HG02610 (cell line): ENCODE results near the gene COLGALT1.
"Not testable (repeated sequence)": the region's sequence is repeated elsewhere in the genome, so short reads cannot be mapped to it uniquely, and the experiment has no call there.

ENCODE experiments used
- ATAC-seq: cut with Tn5 transposase; IDR thresholded peaks from one replicate; pipeline ENCODE4 v1.9.1; 2021; ENCODE audit warnings: mild to moderate bottlenecking, moderate library complexity; ENCODE audit not compliant: unreplicated experiment

The COLGALT1 gene

DNA sequence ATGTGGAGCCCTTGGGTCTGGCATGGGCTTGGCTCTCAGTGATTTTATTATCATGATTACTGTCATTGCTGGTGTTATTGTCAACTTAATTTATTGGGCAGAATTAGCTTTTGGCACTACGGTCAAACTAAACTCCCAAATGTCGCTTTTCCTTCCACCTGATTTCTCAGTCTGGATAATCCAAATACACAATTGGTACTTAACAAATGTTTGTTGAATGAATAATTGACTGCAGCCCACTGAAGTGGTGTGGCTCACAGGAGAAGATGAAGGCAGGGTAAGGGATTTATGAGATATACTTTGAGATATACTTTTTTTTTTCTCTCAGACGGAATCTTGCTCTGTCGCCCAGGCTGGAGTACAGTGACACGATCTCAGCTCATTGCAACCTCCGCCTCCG is 1.5 kb downstream of the COLGALT1 start:
- no peak for ATAC-seq

DNA sequence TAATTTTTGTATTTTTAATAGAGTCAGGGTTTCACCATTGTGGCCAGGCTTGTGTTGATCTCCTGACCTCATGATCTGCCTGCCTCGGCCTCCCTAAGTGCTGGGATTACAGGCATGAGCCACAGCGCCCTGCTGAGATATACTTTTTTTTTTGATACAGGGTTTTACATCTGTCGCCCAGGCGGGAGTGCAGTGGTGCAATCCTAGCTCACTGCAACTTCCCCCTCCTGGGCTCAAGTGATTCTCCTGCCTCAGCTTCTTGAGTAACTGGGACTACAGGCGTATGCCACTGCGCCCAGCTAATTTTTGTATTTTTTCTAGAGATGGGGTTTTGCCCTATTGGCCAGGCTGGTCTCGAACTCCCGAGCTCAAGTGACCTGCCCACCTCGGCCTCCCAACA is 2.0 kb downstream of the COLGALT1 start:
- ATAC-seq = no peak

DNA sequence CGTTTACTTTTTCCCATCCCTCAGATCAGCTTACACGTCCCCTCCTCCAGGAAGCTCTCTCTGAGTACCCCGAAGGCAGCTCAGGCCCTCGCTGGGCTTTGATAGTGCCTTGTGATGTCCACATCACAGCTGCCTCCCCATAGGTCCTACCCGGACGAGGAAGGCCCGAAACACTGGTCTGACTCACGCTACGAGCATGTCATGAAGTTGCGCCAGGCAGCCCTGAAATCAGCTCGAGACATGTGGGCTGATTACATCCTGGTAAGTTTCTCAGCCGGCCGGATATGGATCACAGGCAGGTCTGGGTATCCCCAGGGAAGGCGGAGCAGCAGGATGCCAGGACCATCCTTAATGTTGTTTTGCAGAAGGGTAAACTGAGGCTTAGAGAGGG is 4.8 kb downstream of the COLGALT1 start:
- no peak for ATAC-seq

DNA sequence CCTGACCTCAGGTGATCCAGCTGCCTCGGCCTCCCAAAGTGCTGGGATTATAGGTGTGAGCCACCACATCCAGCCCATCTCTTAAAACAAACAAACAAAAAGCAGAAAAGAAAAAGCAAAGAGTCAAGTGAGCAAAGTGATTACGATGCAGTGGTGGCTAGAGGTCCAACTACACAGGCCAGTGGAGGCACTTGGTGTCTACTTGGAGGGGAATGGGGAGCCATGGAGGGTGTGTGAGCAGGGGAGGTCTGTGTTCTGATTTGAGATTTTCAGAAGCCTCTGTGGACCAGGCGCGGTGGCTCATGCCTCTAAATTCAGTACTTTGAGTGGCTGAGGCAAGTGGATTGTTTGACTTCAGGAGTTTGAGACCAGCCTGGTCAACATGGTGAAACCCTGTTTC is 6.6 kb downstream of the COLGALT1 start:
- no peak for ATAC-seq

DNA sequence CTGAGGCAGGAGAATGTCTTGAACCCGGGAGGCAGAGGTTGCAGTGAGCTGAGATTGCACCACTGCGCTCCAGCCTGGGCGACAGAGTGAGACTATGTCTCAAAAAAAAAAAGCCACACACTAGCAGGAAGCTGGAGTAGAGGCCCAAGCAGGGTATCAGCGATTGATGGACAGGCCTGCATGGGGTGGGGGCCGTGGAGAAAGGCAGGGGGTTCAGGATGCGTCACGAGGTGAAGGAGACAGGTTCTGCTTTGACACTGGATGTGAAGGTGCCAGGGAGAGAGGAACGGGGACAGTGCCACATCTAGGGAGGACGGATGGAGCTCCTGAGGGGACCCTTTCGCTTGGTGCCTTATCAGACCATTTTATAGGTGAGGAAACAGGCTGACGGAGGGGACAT is 7.1 kb downstream of the COLGALT1 start:
- ATAC-seq = no peak

DNA sequence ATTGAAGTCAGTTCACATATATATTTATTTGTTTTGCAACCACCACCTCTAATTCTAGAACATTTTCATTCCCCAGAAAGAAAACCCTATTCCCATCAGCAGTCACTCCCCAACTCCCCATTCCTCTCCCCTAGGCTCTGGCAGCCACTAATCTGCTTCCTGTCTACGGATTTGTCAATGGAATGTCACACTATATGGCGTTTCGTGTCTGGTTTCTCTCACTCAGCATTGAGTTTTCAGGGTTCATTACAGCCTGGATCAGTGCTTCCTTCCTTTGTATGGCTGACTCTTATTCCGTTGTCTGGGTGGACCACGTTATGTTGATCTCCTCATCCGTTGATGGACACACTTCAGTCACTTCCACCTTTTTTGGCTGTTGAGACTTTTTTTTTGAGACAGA is 9.3 kb downstream of the COLGALT1 start:
- no peak for ATAC-seq

DNA sequence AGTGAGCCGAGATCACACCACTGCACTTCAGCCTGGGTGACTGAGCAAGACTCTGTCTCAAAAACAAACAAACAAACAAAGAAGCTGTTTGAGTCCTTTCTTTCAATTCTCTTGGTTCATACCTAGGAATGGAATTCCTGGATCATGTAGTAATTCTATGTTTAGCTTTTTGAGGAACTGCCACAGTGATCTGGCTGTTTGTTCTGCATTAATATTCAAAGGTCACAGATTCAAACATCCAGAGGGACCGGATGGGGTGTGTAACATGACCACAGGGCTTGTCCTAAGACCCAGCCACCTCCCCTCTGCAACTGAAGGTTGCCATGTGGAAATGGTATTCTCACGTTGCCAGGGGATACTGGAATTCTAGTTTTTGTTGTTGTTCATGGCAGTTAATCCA is 10.2 kb downstream of the COLGALT1 start:
- no peak for ATAC-seq

DNA sequence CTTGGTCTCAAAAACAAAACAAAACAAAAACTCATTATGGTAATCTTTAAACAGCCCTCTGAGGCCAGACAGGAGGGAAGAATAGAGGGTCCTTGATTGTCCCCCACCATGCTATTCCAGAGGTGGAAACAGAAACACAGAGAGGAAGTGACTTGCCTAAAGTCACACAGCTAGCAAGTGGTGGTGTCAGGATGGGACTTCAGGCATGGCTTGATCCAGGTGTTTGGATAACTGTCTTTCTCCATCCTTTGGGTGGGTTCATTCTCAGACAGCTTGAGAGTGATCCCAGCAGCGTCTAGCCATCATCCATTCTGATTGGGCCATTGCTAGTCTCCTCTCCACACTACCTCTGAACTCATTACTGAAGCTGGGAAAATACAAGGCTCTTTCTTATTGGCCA is 12.5 kb downstream of the COLGALT1 start:
- ATAC-seq = no peak

DNA sequence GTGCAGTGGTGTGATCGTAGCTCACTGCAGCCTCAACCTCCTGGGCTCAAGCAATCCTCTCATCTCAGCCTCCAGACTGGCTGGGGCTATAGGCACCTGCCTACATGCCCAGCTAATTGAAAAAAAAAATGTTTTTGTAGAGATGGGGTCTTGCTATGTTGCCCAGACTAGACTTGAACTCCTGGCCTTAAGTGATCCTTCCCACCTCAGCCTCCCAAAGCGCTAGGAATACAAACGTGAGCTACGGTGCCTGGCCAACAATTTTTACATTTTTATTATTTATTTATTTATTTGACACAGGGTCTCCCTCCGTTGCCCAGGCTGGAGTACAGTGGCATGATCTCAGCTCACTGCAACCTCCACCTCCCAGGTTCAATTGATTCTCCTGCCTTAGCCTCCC is 14.8 kb downstream of the COLGALT1 start:
- not testable (repeated sequence) for ATAC-seq

DNA sequence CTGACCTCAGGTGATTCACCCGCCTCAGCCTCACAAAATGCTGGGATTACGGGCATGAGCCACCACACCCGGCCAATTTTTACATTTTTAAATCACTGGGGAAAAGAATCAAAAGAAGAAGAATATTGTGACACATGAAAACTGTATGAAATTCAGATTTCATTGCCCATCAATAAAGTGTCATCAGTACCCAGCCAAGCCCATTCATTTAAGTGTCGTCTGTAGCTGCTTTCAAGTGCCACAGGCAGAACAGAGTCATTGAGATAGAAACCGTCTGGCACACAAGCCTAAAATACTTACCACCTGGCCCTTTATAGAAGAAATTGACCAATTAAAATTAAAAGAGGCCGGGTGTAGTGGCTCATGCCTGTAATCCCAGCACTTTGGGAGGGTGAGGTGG is 15.3 kb downstream of the COLGALT1 start:
- ATAC-seq = no peak

DNA sequence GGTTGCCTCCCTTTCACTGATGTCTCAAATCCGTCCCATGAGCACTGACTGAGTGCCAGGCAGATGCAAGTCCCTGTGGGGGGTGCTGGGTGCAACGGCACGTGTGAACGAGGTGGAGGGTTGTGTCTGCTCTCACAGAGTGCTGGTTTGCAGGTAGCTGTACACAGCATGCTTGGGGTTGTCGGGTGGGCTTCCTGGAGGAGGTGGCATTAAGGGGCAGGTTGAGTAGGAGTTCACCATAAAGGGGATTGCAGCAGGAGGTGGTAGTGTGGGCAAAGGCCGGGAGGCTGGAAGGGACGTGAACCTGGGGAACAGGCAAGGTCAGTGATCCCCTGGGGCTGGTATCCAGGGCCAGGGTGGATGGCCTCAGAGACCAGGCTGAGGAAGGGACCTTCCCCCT is 17.2 kb downstream of the COLGALT1 start:
- no peak for ATAC-seq

DNA sequence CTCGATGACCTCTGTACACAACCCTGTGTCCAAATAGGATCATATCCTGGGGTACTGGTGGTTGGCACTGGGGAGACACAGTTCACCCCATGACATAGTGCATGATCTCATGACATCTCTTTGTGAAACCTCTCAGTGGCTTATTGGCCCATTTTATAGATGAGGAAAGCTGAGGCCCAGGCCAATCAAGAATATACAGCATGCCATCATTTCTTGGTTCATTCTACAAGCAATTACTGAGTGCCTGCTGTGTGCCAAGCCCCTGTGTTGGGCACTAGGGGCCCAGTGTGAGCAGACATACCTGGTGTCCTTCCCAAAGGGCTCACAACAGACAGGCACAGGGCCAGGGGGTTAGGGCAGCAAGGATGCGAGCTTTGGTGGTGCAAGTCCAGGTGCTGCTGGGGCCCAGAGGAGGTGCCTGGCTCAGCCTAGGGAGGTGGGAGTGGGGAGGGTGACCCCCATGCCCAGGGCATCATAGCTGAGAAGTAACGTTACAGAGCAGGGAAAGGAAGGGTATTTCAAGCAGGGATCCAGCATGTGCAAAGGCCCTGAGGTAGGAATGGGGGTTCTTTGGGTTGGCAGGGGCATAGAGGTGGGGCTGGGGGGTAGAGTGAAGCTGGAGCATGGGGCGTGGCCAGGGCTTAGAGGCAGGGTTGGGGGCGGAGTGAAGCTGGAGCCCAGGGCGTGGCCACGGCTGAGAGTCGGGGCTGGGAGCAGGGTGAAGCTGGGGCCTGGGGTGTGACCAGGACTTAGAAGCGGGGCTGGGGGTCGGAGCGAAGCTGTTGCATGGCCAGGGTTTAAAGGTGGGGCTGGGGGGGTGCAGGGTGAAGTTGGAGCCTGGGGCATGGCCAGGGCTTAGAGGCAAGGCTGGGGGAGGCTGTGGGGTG is 20.7 kb downstream of the COLGALT1 start:
- ATAC-seq = no peak

DNA sequence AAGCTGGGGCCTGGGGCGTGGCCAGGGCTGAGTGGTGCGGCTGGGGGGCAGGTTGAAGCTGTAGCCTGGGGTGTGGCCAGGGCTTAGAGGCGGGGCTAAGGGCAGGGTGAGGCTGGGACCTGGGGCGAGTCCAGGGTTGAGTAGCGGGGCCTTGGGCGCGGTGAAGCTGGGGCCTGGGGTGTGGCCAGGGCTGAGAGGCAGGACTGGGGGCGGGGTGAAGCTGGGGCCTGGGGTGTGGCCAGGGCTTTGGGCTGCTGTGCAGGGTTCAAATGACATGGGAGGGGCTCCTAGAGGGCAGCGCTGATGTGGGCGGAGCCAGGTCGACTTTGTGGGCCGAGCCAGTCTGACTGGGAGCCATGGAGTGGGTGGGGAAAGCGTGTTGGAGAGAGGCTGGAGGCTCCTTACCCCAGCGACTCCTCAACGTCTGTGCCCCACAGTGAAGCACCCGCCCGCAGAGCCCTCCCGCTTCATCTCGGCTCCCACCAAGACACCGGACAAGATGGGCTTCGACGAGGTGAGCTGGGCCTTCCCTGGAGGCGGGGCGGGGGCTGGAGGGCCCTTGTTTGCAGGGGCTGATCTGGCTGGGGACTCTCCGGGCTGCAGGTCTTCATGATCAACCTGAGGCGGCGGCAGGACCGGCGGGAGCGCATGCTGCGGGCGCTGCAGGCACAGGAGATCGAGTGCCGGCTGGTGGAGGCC is 21.5 kb downstream of the COLGALT1 start:
- no peak for ATAC-seq

DNA sequence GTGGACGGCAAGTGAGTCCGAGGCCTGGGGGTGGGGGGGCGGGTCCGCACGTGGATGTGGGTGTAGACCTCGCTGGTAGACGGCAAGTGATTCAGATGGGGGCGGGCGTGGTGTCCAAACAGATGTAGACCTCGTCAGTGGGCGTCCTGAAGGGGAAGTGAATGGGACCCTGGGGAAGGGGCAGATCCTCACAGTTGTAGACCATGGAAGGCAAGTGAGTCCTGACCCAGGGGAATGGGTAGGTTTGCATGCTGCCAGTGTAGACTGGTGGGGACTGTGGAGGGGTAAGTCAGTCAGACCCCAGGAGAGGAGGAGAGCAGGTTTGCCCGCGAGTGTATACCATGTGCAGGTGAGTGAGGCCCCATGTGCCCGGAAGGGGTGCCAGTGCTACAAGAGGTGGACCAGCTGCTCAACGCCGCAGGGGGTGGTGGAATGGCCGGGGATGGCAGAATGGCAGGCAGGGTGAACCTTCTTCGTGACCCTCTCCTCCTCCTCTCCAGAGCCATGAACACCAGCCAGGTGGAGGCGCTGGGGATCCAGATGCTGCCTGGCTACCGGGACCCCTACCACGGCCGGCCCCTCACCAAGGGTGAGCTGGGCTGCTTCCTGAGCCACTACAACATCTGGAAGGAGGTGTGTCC is 22.1 kb downstream of the COLGALT1 start:
- no peak for ATAC-seq

DNA sequence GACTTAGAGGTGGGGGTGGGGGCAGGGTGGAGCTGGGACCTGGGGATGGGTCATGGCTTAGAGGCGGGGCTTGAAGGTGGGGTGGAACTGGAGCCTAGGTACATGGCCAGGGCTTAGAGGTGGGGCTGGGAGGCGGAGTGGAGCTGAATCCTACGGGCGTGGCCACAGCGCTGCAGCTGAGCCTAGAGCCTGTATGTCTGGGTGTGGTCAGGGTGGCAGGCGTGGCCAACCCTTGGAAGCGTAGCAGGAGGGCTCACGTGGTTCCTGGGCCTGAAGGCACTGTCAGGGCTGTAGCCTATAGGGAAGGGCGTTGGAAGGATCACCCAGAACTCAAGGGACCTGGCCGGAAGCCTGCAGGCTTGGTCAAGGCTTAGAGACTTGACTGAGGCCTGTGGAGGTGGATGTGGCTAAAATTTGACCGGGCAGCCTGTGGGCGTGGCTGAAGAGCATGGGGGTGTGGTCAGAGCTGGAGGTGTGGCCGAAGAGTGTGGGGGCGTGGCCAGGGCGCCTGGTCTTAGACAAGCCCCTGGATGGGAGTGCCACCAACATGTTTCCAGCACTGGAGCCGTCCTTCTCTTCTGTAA is 24.3 kb downstream of the COLGALT1 start:
- ATAC-seq = no peak

DNA sequence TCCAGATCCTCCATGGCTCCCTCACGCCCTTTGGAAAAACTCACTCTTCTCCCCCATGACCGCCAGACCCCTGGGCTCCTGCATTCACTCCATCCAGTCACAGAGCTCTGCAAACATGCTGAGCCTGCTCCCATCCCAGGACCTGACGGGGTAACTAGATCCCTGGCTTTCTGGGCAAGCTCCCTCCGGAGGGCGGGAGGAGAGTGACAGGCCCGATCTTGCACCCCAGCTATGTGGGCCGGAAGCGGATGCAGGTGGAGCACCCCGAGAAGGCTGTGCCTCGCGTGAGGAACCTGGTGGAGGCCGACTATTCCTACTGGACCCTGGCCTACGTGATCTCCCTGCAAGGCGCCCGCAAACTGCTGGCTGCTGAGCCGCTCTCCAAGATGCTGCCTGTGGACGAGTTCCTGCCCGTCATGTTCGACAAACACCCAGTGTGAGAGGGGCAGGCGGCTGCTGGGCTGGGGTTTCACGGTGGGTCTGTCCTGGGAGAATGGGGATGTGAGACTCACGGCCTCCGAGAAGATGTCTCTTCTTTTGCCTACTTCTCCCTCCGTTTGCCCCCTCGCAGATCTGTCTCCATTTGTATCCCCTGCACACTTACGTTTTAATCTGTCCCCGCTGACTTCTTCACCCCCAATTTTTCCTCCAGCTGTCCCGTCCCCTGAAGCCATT is 25.2 kb downstream of the COLGALT1 start:
- no peak for ATAC-seq

DNA sequence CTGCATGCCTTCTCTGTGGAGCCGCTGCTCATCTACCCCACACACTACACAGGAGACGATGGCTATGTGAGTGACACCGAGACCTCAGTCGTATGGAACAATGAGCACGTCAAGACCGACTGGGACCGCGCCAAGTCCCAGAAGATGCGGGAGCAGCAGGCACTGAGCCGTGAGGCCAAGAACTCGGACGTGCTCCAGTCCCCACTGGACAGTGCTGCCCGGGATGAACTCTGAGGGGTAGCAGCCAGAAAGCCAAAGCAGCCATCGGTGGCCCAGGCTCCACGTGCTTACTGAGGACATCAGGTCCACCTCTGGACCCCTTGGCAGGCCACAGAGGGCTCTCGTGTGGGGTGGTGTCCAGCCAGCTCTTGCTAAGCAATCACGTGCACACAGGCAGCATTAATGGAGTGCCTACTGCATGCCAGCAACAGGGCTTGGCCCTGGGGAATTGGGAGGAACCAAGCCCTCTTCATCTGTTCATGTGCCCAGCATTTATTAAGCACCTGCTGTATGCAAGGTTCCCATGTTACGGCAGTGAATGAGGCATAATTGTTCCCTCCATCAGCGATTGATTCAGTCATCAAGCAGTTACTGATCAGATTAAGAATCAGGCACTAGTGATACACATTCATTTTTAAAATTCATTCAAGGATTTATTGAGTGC is 25.9 kb downstream of the COLGALT1 start:
- no peak for ATAC-seq

DNA sequence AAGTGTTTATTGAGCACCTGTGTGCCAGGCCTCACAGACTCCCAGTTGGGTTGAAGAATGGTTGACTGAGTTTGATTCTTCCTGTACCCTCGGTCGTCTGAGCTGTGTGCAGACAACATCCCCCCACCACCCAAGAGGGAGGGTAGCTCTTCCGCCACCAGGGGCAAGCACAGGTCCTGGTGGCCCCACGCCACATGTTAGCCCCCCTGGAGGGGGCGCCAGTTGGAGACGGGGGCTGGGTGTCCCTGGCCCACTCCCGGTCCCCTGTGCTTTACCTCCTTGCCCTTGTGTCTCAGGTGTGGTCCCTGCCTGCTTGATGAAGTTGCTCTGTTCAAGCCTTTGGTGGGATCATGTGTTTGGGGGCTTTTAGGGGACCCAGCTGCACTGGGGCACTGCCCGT is 27.2 kb downstream of the COLGALT1 start:
- no peak for ATAC-seq

DNA sequence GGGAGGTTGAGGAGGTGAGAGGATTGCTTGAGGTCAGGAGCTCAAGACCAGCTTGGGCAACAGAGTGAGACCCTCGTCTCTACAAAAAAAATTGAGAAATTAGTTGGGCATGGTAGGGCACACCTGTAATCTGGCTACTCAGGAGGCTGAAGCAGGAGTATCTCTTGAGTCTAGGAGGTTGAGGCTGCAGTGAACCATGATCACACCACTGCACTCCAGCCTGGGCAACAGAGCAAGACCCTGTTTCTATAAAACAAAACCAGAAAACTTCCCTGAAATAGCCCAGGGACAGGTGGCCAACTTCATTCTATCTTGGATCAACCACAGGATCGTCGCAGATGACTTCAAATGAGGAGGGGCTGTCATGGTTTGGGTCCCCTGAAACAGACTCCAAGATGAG is 28.7 kb downstream of the COLGALT1 start:
- no peak for ATAC-seq

DNA sequence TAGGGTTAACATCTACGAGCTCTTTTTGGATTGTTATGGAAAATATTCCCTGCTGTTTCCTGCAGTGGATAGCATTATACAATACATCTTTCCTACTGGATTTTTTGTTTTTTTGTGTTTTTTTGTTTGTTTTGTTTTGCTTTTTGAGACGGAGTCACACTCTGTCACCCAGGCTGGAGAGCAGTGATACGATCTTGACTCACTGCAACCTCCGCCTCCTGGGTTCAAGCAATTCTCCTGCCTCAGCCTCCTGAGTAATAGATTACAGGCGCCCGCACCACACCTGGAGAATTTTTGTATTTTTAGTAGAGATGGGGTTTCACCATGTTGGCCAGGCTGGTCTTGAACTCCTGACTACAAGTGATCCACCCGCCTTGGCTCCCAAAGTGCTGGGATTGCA is 29.9 kb downstream of the COLGALT1 start:
- ATAC-seq = not testable (repeated sequence)
